Activated gamma-delta T cell (primary cell): ENCODE results near the gene HOXD1.

Source experiments
- DNase-seq: peaks from one replicate; lab custom pipeline; 2025; lab: John Stamatoyannopoulos, UW

HOXD1 gene

GRCh38 chr2:176152350-176153181 is 35.9 kb upstream of the HOXD1 start:
- DNase-seq, result no peak

DNA sequence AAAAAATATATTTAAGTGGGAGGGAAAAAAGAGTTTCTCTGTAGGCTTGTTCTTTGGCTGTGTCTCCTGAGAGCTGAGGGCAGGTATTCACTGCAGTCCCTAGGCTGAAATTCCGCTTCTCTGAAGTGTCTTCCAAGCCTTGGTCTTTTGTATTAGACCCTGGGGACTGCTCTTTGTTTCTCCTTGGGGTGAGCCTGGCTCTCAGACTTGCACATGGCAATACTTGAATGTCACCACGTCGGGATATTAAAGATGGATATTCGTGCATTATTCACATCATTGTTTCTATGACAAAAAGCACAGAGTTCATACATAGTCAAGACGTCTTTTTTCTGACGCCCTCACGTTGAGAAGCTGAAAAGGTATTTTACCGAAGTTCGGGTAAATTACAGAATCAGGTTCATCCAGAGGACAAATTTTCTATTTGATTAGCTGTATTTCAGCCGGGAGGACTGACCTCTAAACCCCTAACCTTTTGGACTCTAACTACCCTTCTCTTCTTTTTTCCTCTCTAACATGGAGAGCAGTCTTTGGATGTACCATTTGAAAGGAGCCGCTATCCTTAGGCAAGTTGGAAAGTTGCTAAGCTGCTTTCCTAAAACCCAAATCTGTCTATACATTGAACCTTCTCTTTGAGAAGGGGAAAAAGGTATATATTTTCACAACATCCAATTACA is 33.8 kb upstream of the HOXD1 start:
- no peak for DNase-seq

DNA sequence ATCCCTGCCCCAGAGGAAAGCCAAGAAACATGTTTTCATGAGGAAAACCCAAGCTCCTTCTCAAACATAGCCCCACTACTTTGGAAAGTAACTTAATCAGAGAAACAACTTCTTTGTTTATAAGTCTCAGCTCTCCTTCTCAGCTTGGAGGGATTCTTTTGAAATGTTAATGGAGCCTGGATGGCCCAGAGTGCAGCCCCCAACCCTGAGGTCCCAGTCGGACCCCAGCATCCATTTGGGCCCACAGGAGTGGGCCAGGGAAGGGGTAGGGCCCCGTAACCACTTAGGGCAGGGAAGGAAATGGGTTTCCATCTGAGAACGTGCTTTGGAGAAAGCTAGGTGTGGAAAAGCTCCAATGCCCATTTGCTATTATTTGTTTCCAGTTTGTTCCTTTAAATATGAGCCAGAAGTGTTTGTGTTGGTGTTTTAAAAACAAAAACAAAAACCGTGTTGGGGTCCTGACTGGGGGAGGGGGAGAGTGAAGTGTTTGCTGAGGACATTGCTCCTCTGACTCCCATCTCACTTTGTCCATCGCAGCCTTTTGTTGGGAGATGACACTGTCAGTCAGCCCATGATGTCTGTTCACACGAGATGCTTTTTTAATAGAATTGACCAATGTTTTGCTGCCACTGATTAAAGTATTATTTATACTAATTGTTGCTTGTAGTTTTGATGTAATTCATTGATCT is 33.0 kb upstream of the HOXD1 start:
- DNase-seq, result no peak

- no peak for DNase-seq
These were observed 32.1 kb upstream of the HOXD1 start for GRCh38 chr2:176156301-176156806.

DNA sequence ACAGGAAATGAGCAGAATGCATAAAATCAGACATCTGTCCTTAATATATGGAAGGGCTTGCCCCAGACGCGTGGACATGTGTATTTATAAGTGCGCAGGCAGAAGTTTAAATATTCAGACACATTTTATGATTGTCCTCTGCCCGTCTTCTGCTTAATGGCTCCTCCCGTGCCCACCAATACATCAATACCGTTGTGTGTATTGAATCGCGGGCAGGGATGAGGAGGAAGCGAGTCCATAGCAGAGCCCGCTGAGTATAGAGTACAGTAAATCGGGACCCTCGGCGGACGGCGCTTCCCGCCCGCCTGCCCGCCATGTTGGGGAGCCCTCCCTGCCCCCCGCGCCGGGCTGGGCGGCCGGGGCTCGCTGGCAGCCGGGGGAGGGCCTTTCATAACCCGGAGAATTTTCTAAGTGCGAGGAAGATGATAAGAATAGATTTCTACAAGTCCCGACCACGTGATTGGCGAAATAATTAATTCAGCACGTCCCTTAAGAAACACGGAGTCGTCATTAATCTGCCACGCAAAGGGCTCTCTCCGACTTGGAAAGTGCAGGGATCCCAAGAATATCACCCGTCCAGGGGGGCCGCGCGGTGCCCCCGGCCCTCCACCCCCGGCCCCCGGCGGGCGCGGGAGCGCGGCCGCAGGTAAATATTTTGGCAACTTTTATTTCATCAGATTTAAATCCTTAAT is 31.5 kb upstream of the HOXD1 start, which contains the start of gene HOXD3:
Gene HOXD3, plus strand, starts transcription at position 501 of the 692 bp plus-strand sequence. CDS start 11,808 bp downstream, outside the sequence.
- no peak for DNase-seq

DNA sequence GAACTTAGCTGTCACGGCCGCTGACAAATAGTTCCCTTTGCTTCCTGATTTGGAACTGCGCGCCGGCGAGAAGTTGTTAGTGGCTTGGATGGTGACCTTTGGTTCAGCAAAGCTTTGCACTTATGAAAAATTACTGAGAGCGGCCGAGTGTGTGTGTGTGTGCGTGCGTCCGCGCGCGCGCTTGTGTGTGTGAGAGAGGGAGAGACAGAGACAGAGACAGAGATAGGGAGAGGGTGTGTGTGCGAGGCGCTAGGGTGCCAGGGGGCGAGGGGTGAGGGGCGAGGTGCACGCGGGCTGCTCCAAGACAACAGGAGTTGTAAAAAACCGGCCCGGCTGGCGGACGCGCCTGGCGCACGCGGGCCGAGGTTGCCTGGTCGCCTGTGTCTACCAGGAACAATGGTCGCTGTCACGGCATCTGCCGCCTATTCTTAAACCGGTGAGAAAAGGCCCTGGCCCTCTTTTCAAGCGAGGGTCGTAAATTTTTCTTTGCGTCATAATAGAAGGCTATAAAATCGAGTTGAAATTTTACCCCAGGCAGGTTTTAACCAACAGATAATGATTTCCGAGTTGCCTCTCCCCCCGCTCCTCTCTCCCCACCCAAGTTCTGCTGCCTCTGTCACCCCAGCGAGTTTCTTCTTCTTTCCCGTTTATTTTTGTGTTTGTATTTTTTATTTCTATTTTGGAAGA is 30.8 kb upstream of the HOXD1 start:
- DNase-seq, result no peak

DNA sequence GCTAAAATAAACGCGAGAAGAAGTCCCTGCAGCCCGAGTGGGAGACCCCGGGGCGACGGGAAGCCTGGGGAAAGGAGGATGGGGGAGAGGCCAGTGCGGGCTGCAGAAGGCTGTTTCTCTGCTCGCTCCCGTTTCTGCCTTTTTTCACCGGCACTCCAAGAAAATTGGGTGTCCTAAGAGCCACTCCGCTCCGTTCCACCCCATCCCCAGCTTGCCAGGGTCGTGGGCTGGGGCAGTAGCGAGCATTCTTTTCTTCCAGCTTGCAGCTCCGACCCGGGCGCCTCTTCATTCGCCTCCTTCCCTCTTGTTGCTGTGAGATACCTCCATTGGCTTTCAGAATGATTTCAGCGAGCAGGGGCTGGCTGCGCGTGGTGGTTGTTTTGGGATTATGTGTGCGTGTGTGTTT is 30.3 kb upstream of the HOXD1 start:
- DNase-seq, result no peak

DNA sequence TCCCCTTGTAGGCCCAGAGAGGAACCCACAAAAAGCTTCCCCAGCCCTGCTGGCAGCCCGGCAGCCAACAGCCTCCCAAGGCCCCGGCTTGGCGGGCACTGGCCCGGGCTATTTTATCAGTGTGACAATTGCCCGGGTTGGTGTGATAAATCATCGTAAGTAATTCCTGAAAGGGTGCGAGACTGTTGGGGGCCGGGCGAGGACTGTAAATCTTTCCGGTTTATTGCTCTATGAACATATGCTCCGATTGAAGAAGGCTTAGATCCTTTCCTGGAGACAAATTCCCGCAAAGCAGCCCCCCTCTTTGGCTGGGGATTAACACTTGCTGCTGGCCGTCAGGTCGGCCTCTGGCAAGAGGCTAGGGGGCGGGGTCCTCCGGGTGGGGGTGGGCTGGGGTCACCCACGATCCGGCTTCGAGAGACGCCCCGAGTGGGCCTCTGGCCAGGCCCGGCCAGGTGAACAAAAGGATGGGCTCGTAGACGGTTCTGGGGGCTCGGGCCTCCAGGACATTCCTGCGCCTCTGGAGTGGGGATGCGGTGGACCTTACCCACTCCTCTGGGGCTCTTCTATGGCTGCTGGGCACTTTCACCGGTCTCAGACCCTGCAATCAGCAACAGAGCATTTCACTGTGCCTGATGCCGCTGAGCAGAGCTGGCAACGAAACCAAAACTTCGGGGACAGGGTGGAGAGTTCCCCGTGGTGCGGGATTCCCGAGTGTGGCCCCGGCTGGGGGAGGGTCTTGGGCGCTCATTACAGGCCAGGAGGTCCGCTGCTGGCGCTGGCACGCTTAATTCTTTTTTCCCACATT is 29.4 kb upstream of the HOXD1 start:
- no peak for DNase-seq

DNA sequence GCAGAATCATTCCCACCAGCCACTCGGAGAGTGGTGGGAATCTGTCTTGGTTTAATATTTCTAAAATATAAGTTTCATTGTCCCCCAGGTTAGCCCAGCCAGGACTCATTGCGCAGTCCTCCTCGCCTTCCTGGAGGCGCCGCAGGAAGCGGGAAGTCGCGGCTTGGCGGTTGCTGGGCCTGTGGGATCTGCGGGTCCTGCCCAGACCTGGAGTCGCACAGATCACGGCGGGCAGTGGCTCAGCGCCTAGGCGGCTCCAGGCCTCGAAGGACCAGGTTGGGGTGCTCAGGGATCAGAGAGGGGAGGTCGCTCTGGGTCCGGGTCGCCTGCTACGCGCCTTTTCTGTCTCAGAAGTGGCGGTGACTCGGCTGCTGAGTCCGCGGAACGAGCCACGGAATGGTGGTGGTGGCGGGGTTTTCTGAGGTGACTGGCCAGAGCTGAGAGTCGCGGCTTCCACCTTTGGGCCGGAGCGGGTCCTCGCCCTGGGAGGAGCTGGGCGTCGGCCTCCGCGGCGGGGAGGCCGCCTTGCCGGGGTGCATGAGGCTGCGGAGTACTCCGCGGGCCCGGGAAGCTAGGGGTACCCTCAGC is 28.7 kb upstream of the HOXD1 start:
- DNase-seq, result no peak

DNA sequence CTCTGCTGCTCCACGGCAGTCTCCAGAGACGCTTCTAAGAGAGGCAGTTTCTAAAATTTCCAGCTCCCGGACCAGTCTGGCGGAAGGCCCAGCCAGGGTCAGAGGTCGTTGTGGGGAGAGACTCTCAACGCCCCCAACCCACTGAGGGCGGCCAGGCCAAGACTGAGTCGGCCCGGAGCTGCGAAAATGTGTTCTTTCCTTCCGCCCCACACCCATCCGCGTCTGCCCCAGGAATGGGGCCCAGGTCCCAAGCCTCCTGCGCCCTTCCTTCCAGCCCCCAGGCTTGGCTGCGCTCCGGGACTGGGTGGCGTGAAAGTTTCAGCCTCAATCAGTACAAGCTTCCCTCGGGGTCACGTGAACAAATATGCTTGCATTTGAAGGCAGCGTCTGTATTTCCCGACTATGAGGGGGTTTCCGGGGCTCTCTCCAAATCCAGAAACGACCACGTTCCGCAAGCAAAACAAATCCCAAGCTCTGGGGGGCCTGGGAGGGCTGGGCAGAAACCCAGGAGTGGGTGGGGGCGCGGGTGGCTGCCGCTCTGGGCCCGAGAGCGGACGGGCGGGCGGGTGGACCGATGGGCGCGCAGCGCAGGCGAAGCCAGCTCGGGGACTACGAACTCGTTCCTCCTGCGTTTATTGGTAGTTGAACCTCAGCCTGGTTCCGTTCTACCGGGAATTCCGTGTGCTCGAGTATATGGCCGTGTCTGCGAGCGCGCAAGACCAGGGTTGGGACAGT is 28.1 kb upstream of the HOXD1 start:
- DNase-seq, result no peak

DNA sequence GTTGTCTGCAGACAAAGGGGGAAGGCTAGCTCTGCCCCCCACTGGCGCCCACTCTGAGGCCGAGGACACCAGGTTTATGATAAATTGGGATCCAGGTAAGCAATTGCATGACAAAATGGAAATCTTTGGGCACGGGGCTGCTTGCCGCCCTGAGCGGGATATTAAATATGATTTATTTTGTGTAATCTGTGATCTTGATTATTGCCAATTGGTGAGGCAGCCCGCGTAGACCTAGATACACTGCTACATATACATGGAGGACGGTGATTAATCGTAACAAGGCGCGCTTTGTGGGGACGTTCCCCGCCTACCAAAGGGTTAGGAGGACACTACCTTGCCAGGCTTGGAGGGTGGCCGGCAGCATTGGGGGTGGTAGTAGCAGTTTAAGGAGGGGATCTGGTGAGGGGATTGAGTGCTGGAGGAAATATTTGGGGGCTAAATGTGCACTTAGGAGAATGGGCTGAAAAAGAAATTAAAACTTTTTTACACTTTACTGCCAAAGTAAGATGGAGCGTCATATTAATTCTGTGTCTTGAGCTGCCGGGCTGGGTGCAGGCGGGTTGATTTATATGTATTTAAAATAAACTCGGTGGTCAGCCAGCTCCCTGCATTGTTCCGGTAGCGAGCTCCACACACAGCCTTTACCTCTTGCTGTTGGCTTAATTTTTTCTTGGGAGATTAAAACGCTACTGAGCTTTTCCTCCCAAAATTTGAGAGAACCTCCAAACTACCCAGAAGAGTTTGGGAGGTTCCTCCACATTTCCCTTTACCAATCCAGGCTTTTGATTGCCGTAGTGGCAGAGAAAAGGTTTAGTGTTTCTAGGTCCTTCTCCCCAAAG is 27.3 kb upstream of the HOXD1 start:
- no peak for DNase-seq

GRCh38 chr2:176161825-176162626 is 26.4 kb upstream of the HOXD1 start:
- DNase-seq, result no peak

DNA sequence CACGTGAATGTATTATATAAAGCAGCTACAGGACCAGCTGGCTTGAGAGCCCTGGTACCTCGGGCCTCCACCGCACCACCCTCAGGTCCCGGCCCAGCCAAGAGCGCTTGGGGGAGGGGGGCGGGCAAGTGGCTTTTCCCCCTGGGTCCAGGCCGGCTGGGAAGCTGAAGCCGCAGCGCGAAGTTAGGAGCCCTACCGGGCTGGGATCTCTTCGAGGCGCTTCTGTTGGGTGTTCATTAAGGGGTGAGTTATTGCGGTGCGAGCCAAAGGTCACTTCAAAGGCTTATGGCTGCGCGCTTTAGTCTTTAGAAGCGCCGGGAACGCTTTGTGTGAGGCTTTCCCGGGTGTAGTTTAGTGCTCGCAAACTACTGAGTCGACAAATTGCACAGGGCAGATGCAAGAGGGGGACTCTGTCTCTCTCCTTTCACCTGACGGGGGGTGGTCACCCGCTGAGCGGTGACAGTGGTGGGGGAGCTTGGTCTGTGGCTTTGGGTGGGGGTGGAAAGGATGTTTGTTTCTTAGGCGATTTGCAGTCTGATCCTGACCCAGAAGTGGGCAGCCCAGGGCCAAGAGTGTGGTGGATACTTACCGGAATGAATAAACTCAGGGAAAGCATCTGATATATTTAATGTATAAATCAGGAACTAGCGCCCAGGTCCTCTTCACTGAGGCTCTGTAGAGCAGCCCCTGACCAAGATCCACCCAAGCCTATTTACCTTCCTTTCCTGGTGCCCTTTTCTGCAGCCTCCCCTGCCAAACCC is 25.4 kb upstream of the HOXD1 start:
- no peak for DNase-seq

- DNase-seq, result no peak
These were observed 24.8 kb upstream of the HOXD1 start for GRCh38 chr2:176163672-176164056.

DNA sequence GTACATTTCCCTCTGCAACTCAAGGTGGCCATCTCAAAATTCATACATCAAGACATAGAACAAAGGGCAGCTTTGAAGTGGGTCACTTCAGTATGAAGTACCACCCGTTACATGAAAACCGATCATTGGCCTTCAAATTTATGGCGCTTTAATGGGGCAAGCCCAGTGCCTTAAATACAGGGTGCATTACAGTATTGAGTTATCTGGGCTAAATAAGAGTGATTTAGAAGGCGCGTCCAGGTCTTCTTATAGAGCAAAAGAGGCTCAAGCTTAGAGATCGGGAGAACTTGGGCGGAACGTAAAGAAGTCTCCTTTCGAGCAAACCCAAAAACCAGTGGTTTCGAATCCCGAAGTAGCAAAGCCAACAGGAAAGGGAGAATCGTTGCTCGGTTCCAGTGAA is 24.3 kb upstream of the HOXD1 start:
- DNase-seq, result no peak

DNA sequence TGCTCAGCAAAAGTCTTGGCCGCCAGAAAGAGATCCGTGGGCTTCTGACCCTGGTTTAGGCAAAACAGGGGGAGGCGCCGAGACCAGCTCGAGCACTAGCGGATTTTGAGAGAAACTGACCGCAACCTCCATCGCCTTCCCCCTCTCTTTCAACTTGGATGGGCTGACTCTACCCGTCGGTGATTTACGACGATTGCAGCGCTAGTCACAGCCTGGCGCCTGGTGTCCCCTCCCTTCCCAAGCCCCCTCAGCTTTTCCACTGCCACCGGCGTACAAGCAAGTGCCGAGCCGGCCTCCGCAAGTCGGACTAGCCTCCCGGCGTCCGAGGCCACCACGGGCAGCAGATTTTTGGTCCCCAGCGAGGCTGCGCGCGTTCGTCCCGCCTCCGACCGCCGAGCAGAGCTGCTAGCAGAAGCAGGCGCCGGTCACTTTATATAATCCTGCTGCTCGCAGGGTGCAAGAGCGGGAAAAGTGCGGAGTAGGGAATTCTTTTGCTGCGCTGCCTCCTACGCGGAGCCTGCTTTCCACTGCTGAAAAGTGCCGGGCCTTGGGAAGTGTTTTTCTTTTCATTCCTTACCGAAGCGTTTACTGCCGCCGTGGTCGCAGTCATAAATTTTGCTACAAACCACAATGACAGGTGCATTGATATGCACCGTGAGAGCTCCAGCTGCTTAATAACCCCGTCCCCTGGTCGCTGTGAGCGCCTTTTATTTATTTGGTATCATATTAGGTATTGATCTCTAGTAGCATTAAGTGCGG is 23.7 kb upstream of the HOXD1 start:
- no peak for DNase-seq
